ENCODE data around the gene NEAT1.

NEAT1 gene

GRCh38 chr11:65390099-65390941 lies 32.3 kb upstream of the NEAT1 start:
- DNase-seq = no peak

GRCh38 chr11:65390996-65391395 lies 31.6 kb upstream of the NEAT1 start:
- no peak for DNase-seq

GRCh38 chr11:65392186-65392829 lies 30.3 kb upstream of the NEAT1 start:
- DNase-seq = no peak

- no peak for DNase-seq
Measured at GRCh38 chr11:65392899-65393298, 29.7 kb upstream of the NEAT1 start.

GRCh38 chr11:65393513-65394079 lies 29.0 kb upstream of the NEAT1 start:
- DNase-seq = no peak

- DNase-seq = no peak
Measured at GRCh38 chr11:65394125-65394536, 28.5 kb upstream of the NEAT1 start.

GRCh38 chr11:65395961-65396530 lies 26.6 kb upstream of the NEAT1 start:
- no peak for DNase-seq

GRCh38 chr11:65396769-65397745 lies 25.5 kb upstream of the NEAT1 start:
- no peak for DNase-seq

GRCh38 chr11:65398362-65398910 lies 24.2 kb upstream of the NEAT1 start:
- no peak for DNase-seq

- no peak for DNase-seq
Measured at GRCh38 chr11:65399249-65399648, 23.3 kb upstream of the NEAT1 start.

GRCh38 chr11:65399845-65400244 lies 22.8 kb upstream of the NEAT1 start:
- no peak for DNase-seq

GRCh38 chr11:65400307-65401072 lies 22.1 kb upstream of the NEAT1 start:
- DNase-seq = no peak

- no peak for DNase-seq
Measured at GRCh38 chr11:65401073-65401802, 21.4 kb upstream of the NEAT1 start.

- no peak for DNase-seq
Measured at GRCh38 chr11:65401803-65402248, 20.8 kb upstream of the NEAT1 start.

GRCh38 chr11:65402790-65403189 lies 19.8 kb upstream of the NEAT1 start:
- no peak for DNase-seq

GRCh38 chr11:65403607-65404121 lies 18.9 kb upstream of the NEAT1 start:
- DNase-seq = peak; percentile 43

GRCh38 chr11:65404210-65404609 lies 18.4 kb upstream of the NEAT1 start:
- no peak for DNase-seq

GRCh38 chr11:65404638-65405339 lies 17.8 kb upstream of the NEAT1 start:
- DNase-seq = no peak

GRCh38 chr11:65410936-65411680 lies 11.5 kb upstream of the NEAT1 start:
- DNase-seq = no peak
